Astrocyte (in vitro differentiated cells and primary cell): ENCODE measurements around the gene HMGCL.

ENCODE experiments used
- CTCF ChIP-seq: IDR thresholded peaks from 2 replicates; pipeline ENCODE4 v1.5.1; 2011; ENCODE audit warnings: low read depth, mild to moderate bottlenecking, inconsistent platforms, low read length, moderate library complexity; ENCODE audit not compliant: insufficient read depth
- EZH2 ChIP-seq: IDR thresholded peaks from 2 replicates; pipeline ENCODE4 v1.6.1; 2012; ENCODE audit warnings: mild to moderate bottlenecking, low read length, inconsistent platforms; ENCODE audit not compliant: insufficient read depth

GRCh38 chr1:23827717-23828116 lies 2.5 kb upstream of the HMGCL start:
- TF ChIP-seq EZH2 (no peak), CTCF (no peak)
